ENCODE measurements around the gene HEPACAM. TPM values are rescaled to one million over a fixed set of nuclear protein-coding genes. Genes with fewer than 3 reads are reported as not detected.

The HEPACAM gene
- total RNA-seq, 1 donor from 2014 or later: not detected

DNA sequence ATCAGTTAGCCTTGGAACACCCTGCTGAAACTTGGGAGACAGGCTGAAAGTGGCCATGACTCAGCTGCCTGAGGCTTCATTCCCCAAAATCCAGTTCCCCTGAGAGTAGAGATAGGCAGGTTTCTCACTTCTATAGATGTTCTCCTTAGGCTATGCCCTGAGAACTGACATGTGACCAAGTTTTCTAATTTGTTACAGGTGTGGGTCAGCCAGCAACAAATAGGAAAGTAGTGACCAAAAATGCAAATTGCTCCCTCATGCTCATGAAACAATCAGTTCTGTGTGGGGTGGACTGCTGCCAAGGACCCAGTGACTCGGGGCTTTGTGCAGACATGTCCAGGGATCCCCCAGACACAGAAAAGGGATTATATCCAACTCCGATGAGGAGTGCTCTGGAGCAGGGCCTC is 10.9 kb upstream of the HEPACAM start:
- intact Hi-C loops (cut with DNase I): no loop called here
- Histone ChIP-seq H3K4me1 (no peaks in the 10 kb centered on the region), H3K9me3 (no peaks in the 10 kb centered on the region), H3K27me3 (ENCODE audit: low read depth) (no peaks in the 10 kb centered on the region), H3K27ac (no peak overlapping the region), H3K4me3 (no peak overlapping the region), H3K36me3 (no peaks in the 10 kb centered on the region)
- TF ChIP-seq, protein P1, sequence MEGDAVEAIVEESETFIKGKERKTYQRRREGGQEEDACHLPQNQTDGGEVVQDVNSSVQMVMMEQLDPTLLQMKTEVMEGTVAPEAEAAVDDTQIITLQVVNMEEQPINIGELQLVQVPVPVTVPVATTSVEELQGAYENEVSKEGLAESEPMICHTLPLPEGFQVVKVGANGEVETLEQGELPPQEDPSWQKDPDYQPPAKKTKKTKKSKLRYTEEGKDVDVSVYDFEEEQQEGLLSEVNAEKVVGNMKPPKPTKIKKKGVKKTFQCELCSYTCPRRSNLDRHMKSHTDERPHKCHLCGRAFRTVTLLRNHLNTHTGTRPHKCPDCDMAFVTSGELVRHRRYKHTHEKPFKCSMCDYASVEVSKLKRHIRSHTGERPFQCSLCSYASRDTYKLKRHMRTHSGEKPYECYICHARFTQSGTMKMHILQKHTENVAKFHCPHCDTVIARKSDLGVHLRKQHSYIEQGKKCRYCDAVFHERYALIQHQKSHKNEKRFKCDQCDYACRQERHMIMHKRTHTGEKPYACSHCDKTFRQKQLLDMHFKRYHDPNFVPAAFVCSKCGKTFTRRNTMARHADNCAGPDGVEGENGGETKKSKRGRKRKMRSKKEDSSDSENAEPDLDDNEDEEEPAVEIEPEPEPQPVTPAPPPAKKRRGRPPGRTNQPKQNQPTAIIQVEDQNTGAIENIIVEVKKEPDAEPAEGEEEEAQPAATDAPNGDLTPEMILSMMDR (IDR thresholded peaks at IDR 0.05): no peak
- ATAC-seq (no peak), DNase-seq (no peak)

DNA sequence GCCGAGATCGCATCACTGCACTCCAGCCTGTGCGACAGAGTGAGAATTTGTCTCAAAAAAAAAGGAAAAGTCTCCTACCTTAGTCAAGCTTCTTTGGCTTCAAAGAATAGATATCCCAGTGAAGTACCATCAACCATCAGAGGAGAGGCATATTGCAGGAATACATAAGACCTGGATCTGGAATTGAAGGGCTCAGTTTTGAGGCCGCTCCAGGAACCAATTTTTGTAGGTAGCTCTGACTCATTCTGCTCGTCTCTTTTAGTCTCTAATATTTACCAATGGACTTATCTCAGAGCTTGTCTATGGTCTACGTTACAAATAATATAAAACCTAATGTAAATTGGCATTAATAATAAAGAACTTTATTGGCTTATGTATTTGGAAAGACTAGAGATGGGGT is 10.0 kb upstream of the HEPACAM start:
- Histone ChIP-seq H3K9me3 (no peaks in the 10 kb centered on the region), H3K4me3 (no peak overlapping the region), H3K27me3 (ENCODE audit: low read depth) (no peaks in the 10 kb centered on the region), H3K36me3 (no peaks in the 10 kb centered on the region), H3K4me1 (no peaks in the 10 kb centered on the region), H3K27ac (no peak overlapping the region)
- TF ChIP-seq, protein P1 (IDR thresholded peaks at IDR 0.05): no peak
- intact Hi-C loops (cut with DNase I): no loop called here
- DNase-seq (no peak), ATAC-seq (no peak)

DNA sequence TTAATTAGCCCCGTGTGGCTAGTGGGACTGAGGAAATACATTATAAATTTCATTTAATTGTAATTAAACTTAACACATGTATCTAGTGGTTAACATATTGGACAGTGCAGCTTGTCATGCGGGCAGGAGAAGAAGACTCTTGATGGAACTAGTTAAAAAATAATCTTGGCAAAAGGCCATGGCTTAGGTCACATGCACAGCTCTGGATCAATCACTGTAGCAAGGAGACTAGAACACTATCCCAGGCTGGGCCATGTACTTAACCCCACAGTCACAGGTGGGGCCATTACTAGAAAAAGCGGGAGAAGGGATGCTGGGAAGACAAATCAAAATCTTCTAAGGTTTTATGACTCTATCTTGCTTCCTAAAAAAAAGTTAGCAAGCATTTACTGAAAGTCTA is 8.7 kb upstream of the HEPACAM start:
- Histone ChIP-seq H3K27ac (no peak overlapping the region), H3K27me3 (ENCODE audit: low read depth) (no peaks in the 10 kb centered on the region), H3K36me3 (no peaks in the 10 kb centered on the region), H3K9me3 (no peaks in the 10 kb centered on the region), H3K4me1 (no peaks in the 10 kb centered on the region), H3K4me3 (no peak overlapping the region)
- intact Hi-C loops (cut with DNase I): no loop called here
- no peak for ATAC-seq
- TF ChIP-seq, protein P1 (IDR thresholded peaks at IDR 0.05): no peak
- DNase-seq: no peak

DNA sequence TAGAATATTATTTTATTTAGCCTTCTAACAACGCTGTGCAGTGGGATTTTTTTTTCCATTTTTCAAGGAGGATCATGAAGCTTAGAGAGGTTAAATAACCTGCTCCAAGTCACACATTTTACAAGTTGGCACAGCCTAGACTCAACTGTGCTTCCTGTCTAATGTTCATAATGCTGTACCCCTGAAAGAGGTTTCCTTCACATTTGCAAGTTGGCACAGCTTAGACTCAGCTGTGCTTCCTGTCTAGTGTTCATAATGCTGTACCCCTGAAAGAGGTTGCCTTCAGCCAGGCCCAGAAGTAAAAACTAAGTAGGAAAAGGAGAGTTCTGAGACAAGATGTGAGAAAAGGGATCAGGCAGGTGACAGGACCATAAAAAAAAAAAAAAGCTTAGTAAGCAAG is 7.9 kb upstream of the HEPACAM start:
- TF ChIP-seq, protein P1 (IDR thresholded peaks at IDR 0.05): no peak
- no peaks in the 10 kb centered on the region for H3K4me1 ChIP-seq
- no peaks in the 10 kb centered on the region for H3K9me3 ChIP-seq
- DNase-seq (no peak), ATAC-seq (no peak)
- intact Hi-C loops (cut with DNase I): no loop called here
- no peak overlapping the region for H3K27ac ChIP-seq
- no peak overlapping the region for H3K4me3 ChIP-seq
- H3K27me3 ChIP-seq (ENCODE audit: low read depth): no peaks in the 10 kb centered on the region
- no peaks in the 10 kb centered on the region for H3K36me3 ChIP-seq

DNA sequence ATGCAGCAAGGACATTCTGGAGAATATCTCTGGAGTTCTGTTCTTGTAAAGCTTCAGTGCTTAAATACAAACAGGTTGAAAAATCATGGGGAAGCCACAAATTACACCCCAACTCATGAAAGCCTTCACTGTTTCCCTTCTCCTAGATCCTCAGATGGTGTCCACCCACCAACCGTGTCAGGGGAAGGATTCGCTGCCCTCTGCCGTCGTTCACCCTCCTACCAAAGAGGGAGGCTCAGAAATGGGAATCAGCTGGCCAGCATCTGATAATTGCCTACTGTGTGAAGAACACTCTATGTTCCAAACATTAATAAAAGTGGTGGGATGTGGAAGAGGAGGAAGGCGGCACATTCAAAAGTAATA is 7.4 kb upstream of the HEPACAM start:
- intact Hi-C loops (cut with DNase I): no loop called here
- TF ChIP-seq, protein P1 (IDR thresholded peaks at IDR 0.05): no peak

More for the DNA sequence above, 7.4 kb upstream of the HEPACAM start:
- DNase-seq: no peak
- H3K27me3 ChIP-seq (ENCODE audit: low read depth): no peaks in the 10 kb centered on the region
- H3K36me3 ChIP-seq: no peaks in the 10 kb centered on the region
- no peaks in the 10 kb centered on the region for H3K9me3 ChIP-seq
- H3K27ac ChIP-seq: no peak overlapping the region
- H3K4me1 ChIP-seq: no peaks in the 10 kb centered on the region
- ATAC-seq: no peak
- H3K4me3 ChIP-seq: no peak overlapping the region
